Measurements from ENCODE around the gene TMX4.
"Not testable (repeated sequence)": the region's sequence is repeated elsewhere in the genome, so short reads cannot be mapped to it uniquely, and the experiment has no call there.

Gene TMX4

DNA sequence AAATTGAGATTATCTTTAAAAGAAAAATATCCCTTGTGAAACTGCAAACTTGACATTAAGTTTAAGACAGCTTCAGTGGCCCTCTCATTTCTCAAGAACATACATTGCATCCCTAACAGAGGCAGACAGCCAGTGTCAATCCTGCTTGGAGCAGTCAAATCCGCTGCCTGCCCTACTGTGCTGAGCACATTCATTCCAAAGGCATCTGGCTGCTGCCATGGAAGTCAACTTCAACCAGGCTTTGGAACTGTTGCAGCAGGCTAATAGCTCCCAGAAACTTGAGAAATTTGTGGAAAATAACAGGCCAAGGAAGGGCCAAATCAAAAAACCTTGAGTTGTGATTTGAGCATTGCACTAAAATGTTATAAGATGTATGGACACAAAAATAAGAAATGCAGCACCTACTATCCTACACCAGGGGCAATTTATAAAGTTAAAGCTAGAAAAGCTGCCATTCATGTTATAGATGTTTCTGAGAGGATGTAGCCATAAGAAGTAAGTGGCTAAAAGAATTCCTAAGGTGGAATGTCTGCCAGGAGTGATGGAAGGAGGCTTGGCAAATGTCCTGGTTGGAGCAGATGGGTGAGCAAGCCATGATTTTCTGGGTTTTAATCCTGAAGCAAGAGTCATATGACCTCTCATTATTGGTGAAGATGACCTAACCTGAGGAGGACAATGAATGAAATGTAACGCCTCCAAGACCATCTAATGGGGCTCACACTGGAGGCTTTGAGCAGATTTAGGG lies 47.9 kb downstream of the TMX4 start:
- no peak for DNase-seq (ENCODE audit: low read depth in 3 of 3)

DNA sequence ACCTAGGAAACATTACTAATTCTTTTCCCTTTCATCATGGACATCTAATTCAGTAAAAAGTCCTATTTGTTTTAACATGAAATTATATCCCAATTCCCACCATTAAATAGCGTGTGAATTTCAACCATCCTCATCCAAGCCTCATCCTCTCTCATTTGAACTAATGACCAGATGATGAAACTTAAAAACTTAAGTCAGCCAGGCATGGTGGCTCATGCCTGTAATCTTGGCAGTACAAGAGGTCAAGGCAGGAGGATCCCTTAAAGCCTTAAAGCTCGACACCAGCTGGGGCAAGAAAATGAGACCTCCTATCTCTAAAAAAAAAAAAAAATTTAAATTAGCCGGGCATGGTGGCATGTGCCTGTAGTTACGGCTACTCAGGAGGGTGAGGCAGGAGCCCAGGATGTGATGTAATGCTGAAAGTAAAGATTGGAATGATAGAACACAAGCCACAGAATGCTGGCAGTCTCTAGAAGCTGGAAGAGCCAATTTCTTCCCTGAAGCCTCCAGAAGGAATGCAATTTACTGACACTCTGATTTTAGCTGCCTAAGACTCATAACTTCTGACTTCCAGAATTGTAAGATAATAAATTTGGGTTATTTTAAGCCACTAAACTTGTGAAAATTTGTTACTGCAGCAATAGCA lies 52.2 kb downstream of the TMX4 start:
- no peak for DNase-seq (ENCODE audit: low read depth in 3 of 3)

DNA sequence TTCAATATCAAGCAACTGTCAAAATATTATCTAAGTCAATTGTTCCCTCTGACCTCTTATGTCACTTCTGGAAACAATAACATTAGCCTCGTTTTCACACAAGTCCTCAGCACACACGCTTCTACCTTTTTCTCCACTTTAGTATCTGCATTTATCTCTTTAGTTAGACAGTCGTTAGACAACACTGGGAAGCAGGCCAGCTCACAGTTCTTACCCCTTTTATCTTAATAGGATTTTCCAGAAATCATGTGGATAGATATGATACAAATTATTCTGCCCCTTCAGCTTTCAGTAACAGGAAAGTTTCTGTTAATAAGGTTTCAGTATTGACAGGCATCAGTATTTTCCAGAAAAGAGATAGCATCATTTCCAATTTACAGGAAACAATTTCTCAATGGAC lies 53.4 kb downstream of the TMX4 start:
- no peak for DNase-seq (ENCODE audit: low read depth in 3 of 3)

DNA sequence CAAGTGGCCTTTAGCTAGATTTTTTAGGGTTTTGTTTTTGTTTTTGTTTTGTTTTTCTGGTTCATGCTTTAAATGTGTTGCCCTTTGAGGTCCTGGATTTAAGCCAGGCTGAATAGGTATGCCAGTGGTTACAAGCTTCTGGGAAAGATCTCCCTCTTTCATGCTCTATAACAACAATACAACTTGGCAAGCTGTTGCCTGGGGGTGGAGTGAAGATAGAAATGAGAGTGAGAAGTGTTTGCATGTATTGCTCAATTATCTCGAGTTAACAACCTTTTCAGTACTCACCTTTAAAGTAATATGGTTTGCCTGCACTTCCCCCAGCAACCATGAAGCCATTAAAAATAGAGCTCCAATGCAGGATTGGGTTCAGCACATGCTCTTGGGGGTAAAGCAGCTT lies 60.1 kb downstream of the TMX4 start:
- no peak for DNase-seq (ENCODE audit: low read depth in 3 of 3)

DNA sequence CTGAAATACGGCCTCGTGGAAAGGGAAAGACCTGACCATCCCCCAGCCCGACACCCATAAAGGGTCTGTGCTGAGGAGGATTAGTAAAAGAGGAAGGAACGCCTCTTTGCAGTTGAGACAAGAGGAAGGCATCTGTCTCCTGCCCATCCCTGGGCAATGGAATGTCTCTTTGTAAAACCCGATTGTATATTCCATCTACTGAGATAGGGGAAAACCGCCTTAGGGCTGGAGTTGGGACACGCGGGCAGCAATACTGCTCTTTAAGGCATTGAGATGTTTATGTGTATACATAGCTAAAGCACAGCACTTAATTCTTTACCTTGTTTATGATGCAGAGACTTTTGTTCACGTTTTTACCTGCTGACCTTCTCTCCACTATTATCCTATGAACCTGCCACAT lies 63.0 kb downstream of the TMX4 start:
- not testable (repeated sequence) for DNase-seq (ENCODE audit: low read depth in 3 of 3)

DNA sequence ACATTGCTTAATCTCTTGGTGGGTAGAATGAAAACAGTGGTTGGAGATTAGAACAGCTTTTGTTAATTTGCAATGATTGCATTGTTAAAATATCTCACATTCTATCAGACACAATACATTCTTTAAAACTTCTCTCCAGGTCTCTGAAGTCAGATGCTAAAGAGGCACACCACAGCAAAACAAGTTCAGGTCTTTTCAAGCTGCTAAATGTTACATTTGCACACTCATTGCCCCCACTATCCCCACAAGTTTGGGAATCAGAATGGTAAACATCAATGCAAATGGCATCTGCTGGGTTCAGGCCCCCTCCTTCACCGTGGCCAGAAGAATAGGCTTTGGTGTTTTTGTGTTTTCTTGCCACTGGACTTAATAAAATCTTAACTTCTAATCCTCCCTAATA lies 69.2 kb downstream of the TMX4 start:
- DNase-seq (ENCODE audit: low read depth in 3 of 3), result no peak

DNA sequence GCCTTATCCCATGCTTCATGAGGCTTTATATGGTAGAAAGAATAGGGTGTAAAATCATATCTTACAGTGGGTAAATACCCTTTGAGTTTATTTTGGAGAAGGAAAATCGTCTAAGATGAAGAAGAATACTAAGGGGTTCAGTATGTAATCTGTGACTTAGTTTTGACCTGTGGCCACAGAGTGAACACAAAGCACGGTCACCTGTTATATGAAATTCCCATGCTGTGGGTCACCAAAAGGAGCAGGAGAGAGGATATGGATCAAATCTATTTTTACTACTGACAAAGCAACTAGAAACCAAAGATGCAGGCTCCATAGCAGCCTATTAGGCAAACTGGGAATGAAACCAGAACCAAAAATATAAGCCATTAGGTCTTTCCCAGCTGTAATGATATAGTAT lies 75.7 kb downstream of the TMX4 start:
- no peak for DNase-seq (ENCODE audit: low read depth in 3 of 3)

DNA sequence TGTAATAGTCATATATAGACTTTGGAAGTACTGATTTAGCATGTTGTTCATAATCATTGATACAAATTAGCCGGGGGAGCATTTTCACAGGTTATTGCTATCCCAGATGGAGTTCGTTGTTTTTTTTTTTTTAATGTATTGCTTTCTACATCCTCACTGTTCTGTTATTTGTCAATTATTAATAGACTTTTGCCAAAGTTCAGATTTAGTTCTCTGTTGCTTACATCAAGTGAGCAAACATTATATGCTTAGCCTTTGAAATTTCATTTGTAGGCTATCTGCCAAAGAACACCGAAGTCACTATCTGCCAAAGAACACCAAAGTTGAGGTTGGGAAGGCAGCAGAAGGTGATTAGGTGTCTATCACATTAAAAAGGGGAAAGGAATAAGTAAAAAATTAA lies 79.2 kb downstream of the TMX4 start, which contains the start of gene HAO1:
Gene HAO1 (minus strand): TSS at position 118 of the 400 bp plus-strand sequence. CDS start 36 bp downstream, at position 82.
- DNase-seq (ENCODE audit: low read depth in 3 of 3), result no peak

DNA sequence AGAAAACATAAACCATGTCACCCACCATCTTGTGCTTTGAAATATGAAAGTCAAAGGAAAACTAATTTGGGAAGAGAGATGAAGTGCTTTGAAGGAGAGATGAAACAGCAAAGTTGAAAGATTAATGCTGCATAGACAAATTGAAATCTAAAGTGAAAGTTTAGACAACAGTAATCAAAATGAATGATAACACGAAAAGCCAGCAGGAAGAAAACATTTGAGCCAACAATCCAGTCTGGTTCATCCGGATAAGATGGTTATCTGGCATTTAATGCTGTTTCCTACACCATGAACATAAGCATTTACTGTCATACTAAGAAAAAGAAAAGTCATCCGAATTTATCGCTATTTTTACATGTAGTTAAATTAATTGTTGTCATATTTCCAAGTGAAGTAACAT lies 79.9 kb downstream of the TMX4 start:
- DNase-seq (ENCODE audit: low read depth in 3 of 3), result no peak

DNA sequence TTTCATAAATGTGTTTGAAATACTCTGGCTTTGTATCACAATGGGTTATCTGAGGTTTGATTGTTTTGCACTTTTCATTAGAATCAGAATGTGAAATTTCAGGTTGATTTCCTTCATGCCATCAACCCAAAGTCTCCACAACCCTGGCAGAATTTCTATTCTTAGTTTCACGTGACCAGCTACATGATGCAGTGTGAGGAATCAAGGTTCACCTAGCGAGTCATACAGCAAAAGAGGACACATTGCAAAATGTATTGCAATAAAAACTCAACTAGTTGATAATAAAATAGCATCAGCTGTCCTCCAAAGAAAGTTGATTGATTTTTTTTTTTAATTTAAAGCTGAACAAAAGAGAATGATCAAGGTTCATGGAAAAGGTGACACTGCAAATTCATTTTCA lies 81.5 kb downstream of the TMX4 start:
- DNase-seq (ENCODE audit: low read depth in 3 of 3), result no peak

DNA sequence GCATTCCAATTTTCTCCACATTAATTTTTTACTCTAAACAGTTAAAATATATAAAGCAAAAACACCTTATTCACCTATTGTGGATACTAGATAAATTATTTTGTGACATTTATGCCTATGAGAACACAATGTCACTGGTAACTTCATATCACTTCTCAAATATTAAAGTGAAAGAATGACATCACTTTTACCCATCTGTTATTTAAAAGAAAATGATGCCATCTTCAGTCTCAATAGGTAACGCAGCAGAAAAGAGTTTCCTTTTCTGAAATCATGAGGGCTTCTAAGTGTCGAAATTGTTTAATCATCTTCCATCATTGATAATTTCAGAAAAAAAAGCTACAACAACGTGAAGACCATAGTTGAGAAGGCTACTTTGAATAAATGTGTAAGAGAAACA lies 82.2 kb downstream of the TMX4 start:
- DNase-seq (ENCODE audit: low read depth in 3 of 3), result no peak

DNA sequence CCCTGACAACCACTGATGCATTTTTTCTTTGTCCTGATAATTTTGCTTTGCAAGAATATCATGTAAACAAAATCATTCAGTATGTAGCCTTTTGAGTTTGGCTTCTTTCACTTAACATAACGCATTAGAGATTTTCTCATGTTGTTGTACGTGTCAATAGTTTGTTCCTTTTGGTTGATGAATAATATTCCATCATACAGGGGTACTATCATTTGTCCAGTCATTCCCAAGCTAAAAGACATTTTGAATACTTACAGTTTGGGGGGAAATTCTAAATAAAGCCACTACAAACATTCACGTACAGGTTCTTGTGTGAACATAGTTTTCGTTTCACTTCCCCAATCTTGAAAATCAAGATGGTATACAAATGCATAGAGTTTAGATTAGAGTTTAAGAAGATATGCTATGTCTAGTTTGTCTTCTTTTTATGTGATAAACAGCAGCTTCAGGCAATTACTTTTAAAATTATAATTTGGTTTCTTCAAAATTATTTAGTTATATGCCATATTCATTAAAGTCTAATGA lies 84.5 kb downstream of the TMX4 start:
- DNase-seq (ENCODE audit: low read depth in 3 of 3), result no peak

DNA sequence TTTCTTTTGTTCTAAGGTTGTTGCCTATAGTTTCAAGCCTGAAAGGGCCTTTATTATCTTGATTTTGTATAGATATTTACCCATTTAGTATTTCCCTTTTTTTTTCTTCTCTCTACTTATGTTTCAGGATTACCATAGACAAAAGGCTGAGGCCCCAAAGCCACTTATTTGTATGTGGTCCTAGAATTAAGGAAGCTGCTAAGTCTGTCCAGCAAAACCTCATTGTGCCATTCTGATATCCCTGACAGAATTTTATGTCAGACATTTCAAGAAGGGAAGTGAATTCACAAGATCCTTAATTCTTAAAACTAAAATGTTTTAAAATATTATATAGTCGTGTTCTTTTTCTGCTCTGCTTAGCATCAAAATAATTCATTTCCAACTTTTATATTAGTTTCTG lies 86.2 kb downstream of the TMX4 start:
- no peak for DNase-seq (ENCODE audit: low read depth in 3 of 3)

DNA sequence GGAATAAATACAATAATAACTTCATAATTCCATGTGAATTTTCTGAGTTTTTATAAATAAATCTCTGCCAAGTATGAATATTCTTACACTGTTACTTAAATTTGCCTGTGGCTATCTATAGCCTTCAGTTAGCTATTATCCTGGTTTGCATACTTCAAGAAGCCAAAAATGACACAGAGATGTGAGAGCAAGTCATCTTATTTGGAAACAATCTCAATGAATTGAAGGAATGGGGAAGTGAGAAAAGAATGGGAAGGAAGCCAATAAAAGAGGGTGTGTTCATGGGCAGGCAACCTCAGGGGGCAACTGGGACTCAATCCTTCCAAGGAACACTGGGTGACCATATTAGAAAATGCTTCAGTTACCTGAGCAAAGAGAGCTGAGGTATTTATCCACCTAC lies 89.2 kb downstream of the TMX4 start:
- no peak for DNase-seq (ENCODE audit: low read depth in 3 of 3)
